C4-2B (cell line): ENCODE data around the gene CCDC78.
A peak's percentile ranks its signal among the peaks of the same experiment; 100 is the strongest.

Experiments used
- CTCF ChIP-seq: fragments of 450-650 bp; conservative IDR thresholded peaks from 2 replicates; pipeline ENCODE4 v1.5.1; 2017; ENCODE audit warnings: mild to moderate bottlenecking
- ZFX ChIP-seq: fragments of 450-650 bp; IDR thresholded peaks from 2 replicates; pipeline ENCODE4 v1.6.1; 2017

GRCh38 chr16:680625-680945 lies 45.7 kb downstream of the CCDC78 start:
- TF ChIP-seq CTCF: no peak
- TF ChIP-seq ZFX: peak; percentile 65
